ENCODE measurements around the gene GAS7.
"Not testable (repeated sequence)": the region's sequence is repeated elsewhere in the genome, so short reads cannot be mapped to it uniquely, and the experiment has no call there.

GAS7 gene

DNA sequence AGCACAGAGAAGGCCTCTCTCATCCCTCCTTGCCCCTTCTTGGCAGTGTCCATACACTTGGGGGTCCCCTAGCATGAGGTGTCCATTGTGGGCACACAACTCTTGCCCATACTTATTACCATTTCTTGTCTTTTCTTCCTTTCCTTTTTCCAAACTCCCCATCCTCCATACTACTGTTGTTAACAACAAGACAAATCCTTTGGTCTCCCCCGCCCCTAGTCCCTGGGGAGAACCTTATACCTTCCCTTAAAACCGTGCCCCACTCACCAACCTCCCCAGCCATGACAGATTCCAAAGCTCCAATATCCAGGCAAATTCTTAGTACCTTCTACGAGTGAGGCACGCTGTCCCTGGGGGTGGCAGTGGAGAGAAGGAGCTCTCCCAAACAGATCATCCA lies 82.9 kb downstream of the GAS7 start:
- no peak for DNase-seq (ENCODE audit: extremely low read depth in 1 of 2, low read depth in 1 of 2)

DNA sequence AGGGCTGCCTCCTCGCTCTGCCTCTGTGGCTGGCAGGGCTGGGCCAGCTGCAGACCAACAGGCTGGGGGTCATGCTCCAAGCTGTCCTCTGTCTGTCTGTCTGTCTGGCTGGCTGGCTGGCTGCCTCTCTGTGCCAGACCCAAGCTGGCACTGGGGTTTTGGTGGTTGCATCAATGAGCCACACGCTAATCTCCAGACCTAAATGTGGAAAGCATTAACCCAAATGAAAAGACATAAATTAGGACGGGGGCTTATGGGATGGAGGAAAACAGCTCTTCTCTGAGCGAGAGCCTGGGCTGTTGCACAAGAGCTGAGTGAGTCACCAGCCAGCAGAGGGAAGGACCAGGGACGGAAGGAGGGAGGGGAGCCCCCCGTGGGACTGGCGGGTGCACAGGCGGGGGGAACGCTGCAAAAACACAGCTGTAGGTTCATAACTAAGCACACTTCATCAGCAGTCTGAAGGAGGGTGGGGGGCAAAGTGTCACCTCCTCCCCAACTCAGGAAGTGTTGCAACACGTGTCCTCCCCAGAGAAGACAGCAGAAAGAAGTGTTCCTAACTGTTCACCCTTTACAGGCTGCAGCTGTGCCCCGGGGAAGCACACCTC lies 83.4 kb downstream of the GAS7 start:
- DNase-seq (ENCODE audit: extremely low read depth in 1 of 2, low read depth in 1 of 2), result peak; percentile 54 to 60

GRCh38 chr17:10112962-10113361 lies 85.4 kb downstream of the GAS7 start:
- no peak for DNase-seq (ENCODE audit: extremely low read depth in 1 of 2, low read depth in 1 of 2)

- DNase-seq (ENCODE audit: extremely low read depth in 1 of 2, low read depth in 1 of 2), result no peak
Observed at GRCh38 chr17:10111907-10112452, 86.4 kb downstream of the GAS7 start.

DNA sequence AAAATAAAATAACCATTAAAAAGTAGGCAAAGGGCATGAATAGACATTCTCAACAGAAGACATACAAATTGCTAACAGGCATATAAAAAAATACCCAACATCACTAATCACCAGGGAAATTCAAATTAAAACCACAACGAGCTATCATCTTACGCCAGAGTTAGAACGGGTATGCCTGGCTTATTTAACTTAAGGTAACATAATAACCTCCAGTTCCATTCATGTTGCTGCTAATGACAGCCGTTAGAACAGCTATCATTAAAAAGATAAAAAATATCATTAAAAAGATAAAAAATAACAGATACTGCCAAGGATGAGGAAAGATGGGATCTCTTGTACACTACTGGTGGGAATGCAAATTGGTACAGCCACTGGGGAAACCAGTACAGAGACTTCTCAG lies 89.3 kb downstream of the GAS7 start:
- DNase-seq (ENCODE audit: extremely low read depth in 1 of 2, low read depth in 1 of 2), result no peak

- DNase-seq (ENCODE audit: extremely low read depth in 1 of 2, low read depth in 1 of 2), result no peak
Observed at GRCh38 chr17:10107316-10108165, 90.9 kb downstream of the GAS7 start.

DNA sequence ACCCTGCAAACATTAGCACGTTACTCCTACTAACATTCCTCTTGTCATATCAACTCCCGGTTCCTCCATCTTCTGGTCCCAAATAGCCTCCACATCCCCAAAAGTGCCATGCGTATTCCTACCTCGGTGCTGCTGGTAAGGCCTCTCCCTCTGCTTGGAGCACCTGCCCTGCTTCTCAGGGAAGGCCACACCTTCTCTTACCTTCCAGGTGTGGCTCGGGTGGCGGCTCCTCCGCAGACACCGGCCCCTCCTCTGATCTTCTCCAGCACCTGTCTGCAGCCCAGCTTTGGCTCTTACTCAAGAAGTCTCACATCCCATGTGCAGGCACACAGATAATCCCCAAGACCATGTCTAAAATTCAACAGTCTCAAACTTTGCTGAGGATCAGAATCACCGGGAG lies 92.3 kb downstream of the GAS7 start:
- no peak for DNase-seq (ENCODE audit: extremely low read depth in 1 of 2, low read depth in 1 of 2)

DNA sequence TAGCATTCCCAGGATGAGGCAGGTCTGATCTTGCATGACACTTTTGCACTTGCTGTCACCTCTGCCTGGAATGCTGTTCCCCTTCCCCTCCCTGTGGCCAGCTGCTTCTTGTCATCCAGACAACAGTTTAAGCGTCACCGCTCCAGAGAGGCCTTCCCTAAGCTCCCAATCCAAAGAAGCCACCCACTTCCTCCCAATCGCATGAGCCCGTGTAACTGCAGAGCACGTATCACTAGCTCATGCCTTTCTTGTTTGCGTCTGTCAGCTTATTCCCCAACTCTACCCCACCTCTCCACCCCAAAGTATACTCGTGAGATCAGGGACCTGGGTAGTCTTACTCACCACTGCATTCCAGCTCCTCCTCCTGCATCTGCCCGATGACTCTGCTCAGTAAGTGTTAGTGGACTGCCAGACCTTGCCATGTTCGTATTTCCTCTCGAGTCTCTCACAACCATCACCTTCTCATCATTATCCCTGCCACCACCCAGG lies 92.8 kb downstream of the GAS7 start:
- no peak for DNase-seq (ENCODE audit: extremely low read depth in 1 of 2, low read depth in 1 of 2)

DNA sequence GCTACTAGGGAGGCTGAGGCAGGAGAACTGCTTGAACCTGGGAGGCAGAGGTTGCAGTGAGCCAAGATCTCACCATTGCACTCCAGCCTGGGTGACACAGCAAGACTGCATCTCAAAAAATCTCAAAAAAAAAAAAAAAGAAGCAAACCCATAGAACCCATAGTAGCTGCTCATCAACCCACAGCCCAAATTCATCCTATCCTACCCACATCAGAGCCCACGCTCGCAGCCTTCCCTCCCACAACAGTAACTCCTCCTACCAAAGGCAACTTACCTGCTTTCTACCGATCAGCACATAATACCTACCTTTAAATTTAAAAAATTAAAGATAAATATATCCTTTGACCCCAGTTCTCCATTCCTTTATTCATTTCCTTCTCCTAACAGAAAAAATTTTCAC lies 94.7 kb downstream of the GAS7 start:
- no peak for DNase-seq (ENCODE audit: extremely low read depth in 1 of 2, low read depth in 1 of 2)

- no peak for DNase-seq (ENCODE audit: extremely low read depth in 1 of 2, low read depth in 1 of 2)
Observed at GRCh38 chr17:10102817-10103216, 95.6 kb downstream of the GAS7 start.

DNA sequence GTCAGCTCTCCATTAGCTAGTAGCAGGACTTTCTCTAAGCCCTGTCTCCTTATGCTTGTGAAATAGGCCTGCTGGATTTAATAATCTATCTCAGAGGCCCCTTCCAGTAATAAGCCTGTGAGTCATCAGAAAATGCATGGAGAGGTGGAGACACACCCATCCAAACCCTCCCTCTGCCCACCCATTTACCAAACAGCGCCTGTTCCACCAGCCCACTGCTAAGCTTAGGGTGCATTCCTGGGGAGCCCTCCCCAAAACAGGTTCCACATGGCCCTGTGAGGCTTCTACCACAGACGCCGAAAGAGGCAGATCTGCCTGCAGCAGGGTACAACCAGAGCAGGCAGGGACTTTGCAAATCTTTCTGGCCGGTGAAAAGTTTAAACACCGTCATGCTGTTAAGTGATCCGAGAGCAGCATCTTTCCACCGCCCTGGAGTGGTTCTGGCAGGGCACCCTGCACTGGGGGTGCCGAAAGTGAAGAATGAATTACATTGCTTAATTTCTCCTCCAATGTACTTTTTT lies 99.3 kb downstream of the GAS7 start:
- DNase-seq (ENCODE audit: extremely low read depth in 1 of 2, low read depth in 1 of 2), result no peak

GRCh38 chr17:10096596-10096995 lies 101.8 kb downstream of the GAS7 start:
- no peak for DNase-seq (ENCODE audit: extremely low read depth in 1 of 2, low read depth in 1 of 2)

DNA sequence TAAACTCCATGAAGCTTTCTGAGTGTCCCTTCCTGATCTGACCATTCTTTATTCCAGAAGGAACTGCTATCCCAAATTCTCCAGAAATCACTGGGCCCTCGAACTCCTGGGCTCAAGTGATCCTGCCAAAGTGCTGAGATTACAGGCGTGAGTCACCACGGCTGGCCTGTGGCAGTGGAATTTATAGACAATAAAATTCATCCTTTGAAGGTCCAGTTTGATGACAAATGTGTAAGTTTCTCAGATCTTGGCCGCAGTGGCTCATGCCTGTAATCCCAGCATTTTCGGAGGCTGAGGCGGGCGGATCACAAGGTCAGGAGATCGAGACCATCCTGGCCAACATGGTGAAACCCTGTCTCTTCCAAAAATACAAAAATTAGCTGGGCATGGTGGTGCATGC lies 103.1 kb downstream of the GAS7 start:
- not testable (repeated sequence) for DNase-seq (ENCODE audit: extremely low read depth in 1 of 2, low read depth in 1 of 2)

GRCh38 chr17:10094797-10095196 lies 103.6 kb downstream of the GAS7 start:
- DNase-seq (ENCODE audit: extremely low read depth in 1 of 2, low read depth in 1 of 2), result no peak

DNA sequence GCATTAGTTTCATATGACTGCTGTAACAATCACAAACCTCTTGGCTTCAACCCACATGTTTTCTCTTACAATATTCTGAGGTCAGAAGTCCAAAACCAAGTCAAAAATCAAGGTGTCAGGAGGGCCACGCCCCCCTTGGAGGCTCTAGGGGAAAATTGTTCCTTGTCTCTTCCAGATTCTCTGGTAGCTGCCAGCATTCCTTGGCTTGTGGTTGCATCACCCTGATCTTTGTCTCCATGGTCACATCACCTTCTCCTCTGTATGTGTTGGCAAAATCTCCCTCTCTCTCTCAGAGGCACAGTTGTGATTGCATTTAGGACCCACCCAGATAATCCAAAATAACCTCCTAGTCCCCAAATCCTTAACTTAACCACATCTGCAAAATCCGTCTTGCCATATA lies 105.8 kb downstream of the GAS7 start:
- DNase-seq (ENCODE audit: extremely low read depth in 1 of 2, low read depth in 1 of 2), result no peak

DNA sequence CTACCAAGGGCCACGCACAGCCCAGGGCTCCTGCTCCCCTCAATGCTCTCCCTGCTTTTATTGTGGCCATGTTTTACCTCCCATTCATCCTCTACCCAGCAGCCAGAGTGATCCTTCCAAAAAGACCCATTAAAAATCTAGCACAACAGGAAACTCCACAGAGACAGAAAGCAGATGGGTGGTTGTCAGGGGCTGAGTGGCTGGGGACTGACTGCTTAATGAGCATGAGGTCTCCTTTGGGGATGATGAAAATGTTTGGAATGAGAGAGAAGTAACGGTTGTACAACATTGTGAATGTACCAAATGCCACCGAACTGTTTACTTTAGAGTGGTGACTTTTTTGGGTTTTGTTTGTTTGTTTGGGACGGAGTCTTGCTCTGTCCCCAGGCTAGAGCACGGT lies 107.4 kb downstream of the GAS7 start:
- no peak for DNase-seq (ENCODE audit: extremely low read depth in 1 of 2, low read depth in 1 of 2)

DNA sequence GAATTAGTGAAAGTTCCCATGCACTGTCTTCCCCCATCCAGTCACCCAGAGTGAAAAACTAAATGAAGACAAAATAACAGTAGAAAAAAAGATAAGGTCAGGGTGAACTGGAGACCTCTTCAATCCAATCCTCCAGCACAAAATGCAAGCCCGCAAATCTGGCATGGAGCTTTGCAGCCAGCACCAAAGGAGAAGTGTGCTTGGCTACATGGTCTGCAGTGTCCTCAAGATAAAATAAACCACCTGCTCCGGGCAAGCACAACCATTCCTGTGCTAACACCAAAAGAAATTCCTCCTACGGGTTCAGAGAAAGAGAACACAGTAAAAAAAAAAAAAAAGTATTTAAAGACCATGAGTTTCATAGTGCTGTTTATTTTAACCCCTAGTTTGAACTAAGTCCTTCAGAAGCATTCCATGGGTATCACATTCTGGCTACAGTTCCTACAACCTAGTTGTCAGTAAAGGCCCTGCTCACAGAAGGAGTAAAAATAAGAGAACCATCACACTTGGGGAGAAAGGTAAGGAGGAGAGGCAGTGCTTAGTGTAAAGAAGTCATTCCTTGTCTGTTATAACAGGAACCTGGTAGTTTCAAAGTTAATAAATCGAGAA lies 109.1 kb downstream of the GAS7 start:
- no peak for DNase-seq (ENCODE audit: extremely low read depth in 1 of 2, low read depth in 1 of 2)

DNA sequence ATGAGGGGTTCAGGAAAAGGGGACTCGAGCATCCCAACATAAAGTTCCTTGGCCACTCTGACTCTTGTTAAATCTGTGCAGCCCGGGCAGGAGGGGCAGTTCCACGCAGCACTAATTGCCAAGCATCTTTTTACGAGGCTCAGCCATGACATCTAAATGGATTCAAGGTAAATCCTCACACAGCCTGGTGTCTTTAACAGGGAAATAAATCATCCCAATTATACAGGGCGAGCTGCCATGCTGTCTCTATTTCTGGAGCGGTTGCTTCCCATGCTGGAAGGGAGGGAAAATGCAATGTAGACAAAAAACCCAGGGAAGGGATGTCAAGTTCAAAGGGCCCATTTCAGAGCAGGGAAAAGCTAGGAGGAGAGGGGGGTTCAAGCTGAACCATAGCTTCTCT lies 110.0 kb downstream of the GAS7 start:
- DNase-seq (ENCODE audit: extremely low read depth in 1 of 2, low read depth in 1 of 2), result no peak

- DNase-seq (ENCODE audit: extremely low read depth in 1 of 2, low read depth in 1 of 2), result no peak
Observed at GRCh38 chr17:10087355-10087754, 111.1 kb downstream of the GAS7 start.

DNA sequence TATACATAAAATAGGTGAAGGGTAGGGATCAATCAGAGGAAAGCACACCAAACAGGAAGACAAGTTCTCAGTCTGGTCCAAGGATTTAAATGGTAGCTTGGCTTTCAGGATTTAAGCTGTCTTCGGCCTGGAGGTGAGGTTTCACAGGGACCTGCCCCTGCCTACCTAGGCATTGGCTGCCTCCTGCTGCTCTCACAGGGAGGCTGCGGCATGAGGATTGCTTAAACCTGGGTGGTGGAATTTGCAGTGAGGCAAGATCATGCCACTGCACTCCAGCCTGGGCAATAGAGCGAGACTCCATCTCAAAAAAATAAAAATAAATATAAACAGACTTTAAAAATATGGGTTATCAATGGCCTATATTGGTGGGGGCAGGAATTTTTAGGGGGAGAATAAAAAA lies 114.5 kb downstream of the GAS7 start:
- no peak for DNase-seq (ENCODE audit: extremely low read depth in 1 of 2, low read depth in 1 of 2)

DNA sequence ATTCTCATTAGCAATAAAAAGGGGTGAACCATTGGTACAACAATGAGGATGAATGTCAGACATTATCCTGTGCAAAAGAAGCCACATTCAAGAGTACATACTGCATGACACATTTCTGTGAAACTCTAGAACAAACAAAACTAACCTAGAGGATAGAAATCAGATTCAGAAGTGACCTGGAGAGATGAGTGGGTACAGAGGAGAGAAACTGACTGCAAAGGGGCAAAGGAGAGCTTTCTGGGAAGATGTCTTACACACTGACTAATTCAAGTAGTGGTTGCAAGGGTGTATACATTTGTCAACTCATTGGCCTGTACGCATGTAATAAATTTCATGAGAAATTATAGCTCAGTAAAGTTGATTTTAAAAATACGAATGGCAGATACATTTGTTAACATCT lies 115.6 kb downstream of the GAS7 start:
- no peak for DNase-seq (ENCODE audit: extremely low read depth in 1 of 2, low read depth in 1 of 2)
